Endothelial cell of umbilical vein (primary cell): ENCODE results near the gene CLDN2. TPM values are rescaled to one million over a fixed set of nuclear protein-coding genes. Genes with fewer than 3 reads are reported as not detected.

ENCODE experiments used
- BruUV-seq: library from RNA; stranded (reverse); fragments of 400-500 nt; replicated peaks from 2 replicates; lab custom pipeline; 2021; lab: Mats Ljungman, UMichigan
- CTCF ChIA-PET: fragments of 300-600, 350-600 bp; sonication (Branson Sonifier 250); formaldehyde crosslinking; loops from one replicate; lab custom pipeline; 2021; ENCODE audit warnings: antibody characterized with exemption, inconsistent platforms; lab: Charles Lee
- POLR2A ChIA-PET: fragments of 300-600, 350-600 bp; sonication (Branson Sonifier 250); formaldehyde crosslinking; loops from one replicate; lab custom pipeline; 2021; ENCODE audit warnings: antibody characterized with exemption, inconsistent platforms; lab: Charles Lee
- DNase-seq: peaks from one replicate; pipeline ENCODE4 v3.0.0-alpha.2; 2011; ENCODE audit warnings: low read depth, low spot score
- FAIRE-seq: peaks from 2 replicates; lab custom pipeline; 2011; peaks lifted over from hg19 to GRCh38; lab: Jason Lieb, UNC
- H2AFZ ChIP-seq: 2 replicates; pipeline ENCODE4 v1.6.0; 2012; ENCODE audit warnings: low read depth, low read length, control low read depth, inconsistent platforms
- H3K27ac ChIP-seq: 2 replicates; pipeline ENCODE4 v1.5.1; 2011; ENCODE audit warnings: low read depth, mild to moderate bottlenecking, control low read depth, low read length, moderate library complexity; ENCODE audit not compliant: insufficient read depth
- H3K27me3 ChIP-seq, 2 experiments: 2 replicates each; pipeline versions ENCODE4 v1.6.0 to v1.6.1; 2011; ENCODE audit warnings: low read length in 2 of 2, mixed read lengths in 1 of 2; ENCODE audit not compliant: control insufficient read depth in 2 of 2, insufficient read depth in 2 of 2
- H3K36me3 ChIP-seq, 2 experiments: 2 replicates in 1 of 2; 3 replicates in 1 of 2; pipeline ENCODE4 v1.5.1; 2011; ENCODE audit warnings: low read length in 2 of 2, mild to moderate bottlenecking in 1 of 2, moderate library complexity in 1 of 2; ENCODE audit not compliant: control insufficient read depth in 2 of 2, insufficient read depth in 2 of 2; ENCODE audit errors: extremely low read depth in 1 of 2
- H3K4me1 ChIP-seq: 3 replicates; pipeline ENCODE4 v1.5.1; 2011; ENCODE audit warnings: mild to moderate bottlenecking, low read length; ENCODE audit not compliant: control insufficient read depth, insufficient read depth; ENCODE audit errors: extremely low read depth
- H3K4me2 ChIP-seq: 2 replicates; pipeline ENCODE4 v1.6.1; 2011; ENCODE audit warnings: low read length, control low read depth, mixed read lengths; ENCODE audit not compliant: insufficient read depth
- H3K4me3 ChIP-seq, 3 experiments: fragments of 200-600 bp in 1 of 3; sonication (generic), shearing (Covaris generic) in 1 of 3; replicated peaks in 1 of 3; 2 replicates each; pipeline ENCODE4 v1.5.1; 2011 to 2016; ENCODE audit warnings: control low read depth in 3 of 3, low read length in 3 of 3, mild to moderate bottlenecking in 2 of 3, inconsistent platforms in 1 of 3, low read depth in 1 of 3, moderate library complexity in 1 of 3; ENCODE audit not compliant: insufficient read depth in 1 of 3
- H3K79me2 ChIP-seq: 2 replicates; pipeline ENCODE4 v1.6.0; 2012; ENCODE audit warnings: low read length, inconsistent platforms; ENCODE audit not compliant: control insufficient read depth, insufficient read depth
- H3K9ac ChIP-seq: replicated peaks from 2 replicates; pipeline ENCODE3; 2011; ENCODE audit warnings: low read length, control low read depth; ENCODE audit not compliant: insufficient read depth; ENCODE audit errors: extremely low read depth
- H3K9me1 ChIP-seq: replicated peaks from 3 replicates; pipeline ENCODE4 v1.6.0; 2011; ENCODE audit warnings: mild to moderate bottlenecking, low read length; ENCODE audit not compliant: control insufficient read depth, insufficient read depth; ENCODE audit errors: extremely low read depth
- H3K9me3 ChIP-seq: replicated peaks from 2 replicates; pipeline ENCODE4 v1.5.1; 2012; ENCODE audit warnings: low read length, inconsistent platforms; ENCODE audit not compliant: control insufficient read depth, insufficient read depth
- H4K20me1 ChIP-seq: replicated peaks from 2 replicates; pipeline ENCODE3; 2011; ENCODE audit warnings: mild to moderate bottlenecking, low read length; ENCODE audit not compliant: control insufficient read depth, insufficient read depth; ENCODE audit errors: extremely low read depth
- EZH2 ChIP-seq: IDR thresholded peaks from 2 replicates; pipeline ENCODE4 v1.6.1; 2012; ENCODE audit warnings: borderline replicate concordance, low read depth, mild to moderate bottlenecking, moderate library complexity, low read length, inconsistent platforms; ENCODE audit not compliant: severe bottlenecking
- FOS ChIP-seq: IDR thresholded peaks from 2 replicates; pipeline ENCODE4 v1.6.1; 2011; ENCODE audit warnings: mild to moderate bottlenecking, low read length, moderate library complexity, borderline replicate concordance; ENCODE audit not compliant: insufficient read depth
- JUN ChIP-seq: IDR thresholded peaks from 2 replicates; pipeline ENCODE4 v1.6.1; 2011; ENCODE audit warnings: borderline replicate concordance, low read depth; ENCODE audit not compliant: insufficient read length, insufficient read depth
- MYC ChIP-seq: IDR thresholded peaks from one replicate; pipeline ENCODE4 v1.6.1; 2011; ENCODE audit warnings: mild to moderate bottlenecking, low read depth, low read length
- POLR2A ChIP-seq: IDR thresholded peaks from 2 replicates; pipeline ENCODE4 v1.6.1; 2012; ENCODE audit warnings: low read depth, mild to moderate bottlenecking, control low read depth, low read length
- POLR2AphosphoS5 ChIP-seq: IDR thresholded peaks from 2 replicates; pipeline ENCODE4 v1.6.1; 2012; ENCODE audit warnings: low read depth, mild to moderate bottlenecking, control low read depth, low read length, moderate library complexity; ENCODE audit not compliant: insufficient read depth
- dilution Hi-C: fragments of 300-500 bp; cut with MboI; formaldehyde crosslinking; loops from one replicate; pipeline ENCODE4 v1.15.0; 2019; ENCODE audit warnings: low sequenced_read_pairs; ENCODE audit not compliant: extremely low pct_ligation_motif_present
- intact Hi-C: fragments of 100-400 bp; cut with micrococcal nuclease; formaldehyde crosslinking; loops from one replicate; pipeline ENCODE4 v1.10.0; 2022
- polyA plus RNA-seq, 4 experiments: library from polyadenylated mRNA; depleted of rRNA in 3 of 4; stranded (reverse) in 3 of 4; unstranded in 1 of 4; fragments of >200 nt; gene quantifications; 2 replicates each; pipeline versions ENCODE4 v1.2.1 to v1.2.3, GENCODE V29; 2011 to 2012; ENCODE audit warnings: missing spikeins in 1 of 4
- total RNA-seq: library from RNA; stranded (reverse); gene quantifications from 2 replicates; pipeline ENCODE4 v1.2.3, GENCODE V29; 2021
- TF ChIP-seq, protein P1 (sequence below): IDR thresholded peaks from 2 replicates; pipeline ENCODE4 v1.6.1; 2011; ENCODE audit not compliant: insufficient read depth, insufficient read length
- TF ChIP-seq, protein P2 (sequence below), 2 donors: IDR thresholded peaks; 1 replicate in 1 of 2; 2 replicates in 1 of 2; pipeline ENCODE4 v1.5.1; 2011; ENCODE audit warnings: low read length in 2 of 2, mild to moderate bottlenecking in 2 of 2, moderate library complexity in 2 of 2, control low read depth in 1 of 2, inconsistent platforms in 1 of 2, low read depth in 1 of 2; ENCODE audit not compliant: insufficient read depth in 1 of 2; ENCODE audit errors: extremely low read depth in 1 of 2

Gene CLDN2
- total and polyA plus RNA-seq, 2 donors (not counting 3 experiments of a cell fraction or from before 2014, with no cell fraction given): not detected

- no peaks in the 10 kb centered on the region for H4K20me1 ChIP-seq
- H3K27me3 ChIP-seq: no peaks in the 10 kb centered on the region
- ChIA-PET POLR2A (no interaction called here), CTCF (interaction anchor here (1.1 to 3.6 kb wide), 3 partner anchors 53 to 77 kb away, joined by 5 to 44 read pairs (median 23); no protein-coding TSS in a partner anchor)
- intact Hi-C loops (no loop called here), dilution Hi-C loops (no loop called here)
- H3K9ac ChIP-seq: no peak overlapping the region
- no peaks in the 10 kb centered on the region for H3K4me1 ChIP-seq
- TF ChIP-seq, protein P1, sequence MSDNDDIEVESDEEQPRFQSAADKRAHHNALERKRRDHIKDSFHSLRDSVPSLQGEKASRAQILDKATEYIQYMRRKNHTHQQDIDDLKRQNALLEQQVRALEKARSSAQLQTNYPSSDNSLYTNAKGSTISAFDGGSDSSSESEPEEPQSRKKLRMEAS: no peak
- TF ChIP-seq MYC: no peak
- no peaks in the 10 kb centered on the region for H3K9me3 ChIP-seq
- no peaks in the 10 kb centered on the region for H3K36me3 ChIP-seq
- no peaks in the 10 kb centered on the region for H3K9me1 ChIP-seq
- FAIRE-seq (no peak), DNase-seq (no peak)
- no TSS peak for BruUV-seq
- no peak overlapping the region for H3K4me3 ChIP-seq
- H3K79me2 ChIP-seq: no peaks in the 10 kb centered on the region
- no peak overlapping the region for H3K27ac ChIP-seq
- no peak overlapping the region for H3K4me2 ChIP-seq
- no peak overlapping the region for H2AFZ ChIP-seq
Observed at GRCh38 chrX:106952089-106952488, 31.9 kb downstream of the CLDN2 start.

GRCh38 chrX:106952538-106952937 is 32.3 kb downstream of the CLDN2 start:
- dilution Hi-C loops: no loop called here
- TF ChIP-seq, protein P1: no peak
- TF ChIP-seq JUN (no peak), MYC (no peak), POLR2A (no peak), FOS (no peak), EZH2 (no peak), POLR2AphosphoS5 (no peak)
- TF ChIP-seq, protein P2, sequence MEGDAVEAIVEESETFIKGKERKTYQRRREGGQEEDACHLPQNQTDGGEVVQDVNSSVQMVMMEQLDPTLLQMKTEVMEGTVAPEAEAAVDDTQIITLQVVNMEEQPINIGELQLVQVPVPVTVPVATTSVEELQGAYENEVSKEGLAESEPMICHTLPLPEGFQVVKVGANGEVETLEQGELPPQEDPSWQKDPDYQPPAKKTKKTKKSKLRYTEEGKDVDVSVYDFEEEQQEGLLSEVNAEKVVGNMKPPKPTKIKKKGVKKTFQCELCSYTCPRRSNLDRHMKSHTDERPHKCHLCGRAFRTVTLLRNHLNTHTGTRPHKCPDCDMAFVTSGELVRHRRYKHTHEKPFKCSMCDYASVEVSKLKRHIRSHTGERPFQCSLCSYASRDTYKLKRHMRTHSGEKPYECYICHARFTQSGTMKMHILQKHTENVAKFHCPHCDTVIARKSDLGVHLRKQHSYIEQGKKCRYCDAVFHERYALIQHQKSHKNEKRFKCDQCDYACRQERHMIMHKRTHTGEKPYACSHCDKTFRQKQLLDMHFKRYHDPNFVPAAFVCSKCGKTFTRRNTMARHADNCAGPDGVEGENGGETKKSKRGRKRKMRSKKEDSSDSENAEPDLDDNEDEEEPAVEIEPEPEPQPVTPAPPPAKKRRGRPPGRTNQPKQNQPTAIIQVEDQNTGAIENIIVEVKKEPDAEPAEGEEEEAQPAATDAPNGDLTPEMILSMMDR (IDR thresholded peaks at IDR 0.05; ENCODE audit: extremely low read depth in 1 of 2, insufficient read depth in 1 of 2, low read depth in 1 of 2, low read length in 2 of 2): no peak
- Histone ChIP-seq H3K79me2 (no peaks in the 10 kb centered on the region), H3K4me3 (no peak overlapping the region), H3K36me3 (no peaks in the 10 kb centered on the region), H3K9ac (no peak overlapping the region), H3K27ac (no peak overlapping the region), H3K9me1 (no peaks in the 10 kb centered on the region), H2AFZ (no peak overlapping the region), H3K4me2 (no peak overlapping the region), H3K9me3 (no peaks in the 10 kb centered on the region), H3K27me3 (no peaks in the 10 kb centered on the region), H4K20me1 (no peaks in the 10 kb centered on the region), H3K4me1 (no peaks in the 10 kb centered on the region)
- no peak for DNase-seq
- POLR2A ChIA-PET: no interaction called here
- FAIRE-seq: no peak
- CTCF ChIA-PET: interaction anchor here (1.1 to 3.6 kb wide), 3 partner anchors 53 to 78 kb away, joined by 5 to 44 read pairs (median 23); no protein-coding TSS in a partner anchor
- intact Hi-C loops: no loop called here
- no TSS peak for BruUV-seq
